HG03280 (cell line): ENCODE results near the gene BAIAP2.
"Not testable (repeated sequence)": the region's sequence is repeated elsewhere in the genome, so short reads cannot be mapped to it uniquely, and the experiment has no call there.

Experiments used
- ATAC-seq: cut with Tn5 transposase; IDR thresholded peaks from one replicate; pipeline ENCODE4 v1.9.1; 2021; ENCODE audit warnings: mild to moderate bottlenecking, moderate library complexity; ENCODE audit not compliant: unreplicated experiment

The BAIAP2 gene

DNA sequence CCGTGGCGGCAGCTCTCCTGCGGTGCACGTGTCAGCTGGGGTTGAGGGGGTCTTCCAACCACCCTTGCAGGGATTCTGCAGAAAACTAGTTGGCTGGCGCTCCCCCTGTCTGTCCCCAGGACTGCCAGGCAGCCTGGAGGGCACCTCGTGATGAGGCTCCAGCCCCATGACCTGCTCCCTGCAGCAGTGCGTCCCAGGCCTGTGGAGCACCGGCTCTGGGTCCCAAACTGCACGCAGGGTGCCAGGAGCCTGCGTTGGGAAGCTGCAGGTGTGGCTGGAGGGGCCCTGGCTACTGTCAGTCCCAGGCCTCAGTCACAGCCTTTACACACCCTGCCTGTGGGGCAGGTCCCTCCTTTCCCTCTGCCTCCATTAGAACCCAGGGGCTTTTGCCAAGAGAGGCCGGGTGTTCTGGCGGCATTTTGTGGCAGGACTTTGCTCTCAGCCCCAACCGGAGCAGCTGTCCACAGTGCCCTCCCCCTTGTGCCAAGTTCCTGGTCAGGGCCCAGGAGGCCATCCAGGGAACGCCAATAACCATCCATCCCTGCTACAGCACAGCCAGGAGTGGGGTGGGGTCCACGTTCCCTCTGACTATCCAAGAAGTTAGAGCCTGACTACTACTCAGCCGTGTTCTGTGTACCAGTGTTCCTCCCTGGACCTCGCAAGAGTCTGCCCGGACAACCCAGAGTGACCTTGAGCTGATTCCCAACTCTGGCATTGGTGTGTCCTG is 34.2 kb upstream of the BAIAP2 start:
- ATAC-seq = no peak

GRCh38 chr17:81002013-81002384 is 33.0 kb upstream of the BAIAP2 start:
- ATAC-seq = no peak

- no peak for ATAC-seq
Observed at GRCh38 chr17:81002409-81003361, 32.3 kb upstream of the BAIAP2 start.

GRCh38 chr17:81003711-81004475 is 31.1 kb upstream of the BAIAP2 start:
- ATAC-seq = no peak

DNA sequence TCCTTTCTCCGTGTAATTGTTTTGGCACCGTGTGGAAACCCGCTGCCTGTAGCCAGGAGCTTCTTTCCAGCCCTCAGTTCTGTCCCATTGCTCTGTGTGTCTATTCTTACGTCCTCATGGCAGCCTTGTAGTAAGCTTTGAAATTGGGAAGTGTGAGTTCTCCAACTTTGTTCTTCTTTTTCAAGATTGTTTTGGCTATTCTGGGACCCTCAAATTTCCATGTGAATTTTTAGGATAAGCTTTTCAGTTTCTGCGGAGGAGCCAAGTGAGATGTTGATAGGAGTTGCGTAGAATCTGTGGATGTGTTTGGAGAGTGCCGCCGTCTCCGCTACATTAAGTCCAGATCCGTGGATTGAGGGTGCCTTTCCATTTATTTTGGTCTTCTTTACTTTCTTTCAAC is 28.1 kb upstream of the BAIAP2 start:
- no peak for ATAC-seq

DNA sequence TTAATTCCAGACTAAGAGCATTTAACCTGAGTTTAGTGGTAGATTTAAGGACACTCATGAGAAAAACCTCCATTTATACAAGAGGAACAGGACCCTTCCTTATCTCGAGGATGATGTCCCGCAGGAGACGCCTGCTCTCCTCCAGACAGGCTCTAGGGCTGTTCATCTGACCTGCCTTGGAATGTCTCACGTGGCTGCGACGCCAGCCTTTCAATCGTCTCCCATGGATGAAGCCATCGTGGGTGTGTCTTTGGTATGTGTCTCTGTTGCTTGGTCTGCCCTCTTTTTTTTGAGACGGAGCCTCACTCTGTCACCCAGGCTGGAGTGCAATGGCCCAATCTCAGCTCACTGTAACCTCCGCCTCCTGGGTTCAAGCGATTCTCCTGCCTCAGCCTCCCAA is 26.8 kb upstream of the BAIAP2 start:
- ATAC-seq = no peak

- no peak for ATAC-seq
Observed at GRCh38 chr17:81009136-81009535, 25.8 kb upstream of the BAIAP2 start.

DNA sequence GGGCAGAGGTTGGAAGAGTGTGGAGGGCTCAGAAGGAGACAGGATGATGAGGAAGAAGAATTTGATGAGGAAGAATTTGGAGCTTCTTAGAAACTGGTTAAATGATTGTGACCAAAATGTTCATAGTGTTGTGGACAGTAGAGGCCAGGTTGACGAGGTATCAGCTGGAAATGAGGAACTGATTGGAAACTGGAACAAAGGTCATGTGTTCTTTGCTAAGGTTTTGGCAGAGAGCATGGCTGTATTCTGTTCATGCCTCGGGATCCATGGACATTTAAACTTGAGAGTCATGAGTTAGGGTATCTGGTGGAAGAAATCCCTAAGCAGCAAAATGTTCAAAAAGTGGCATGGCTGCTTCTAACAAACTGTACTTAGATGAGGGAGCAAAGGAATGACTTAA is 24.0 kb upstream of the BAIAP2 start:
- no peak for ATAC-seq

- ATAC-seq = no peak
Observed at GRCh38 chr17:81011951-81012350, 23.0 kb upstream of the BAIAP2 start.

- ATAC-seq = no peak
Observed at GRCh38 chr17:81012574-81013447, 22.1 kb upstream of the BAIAP2 start.

DNA sequence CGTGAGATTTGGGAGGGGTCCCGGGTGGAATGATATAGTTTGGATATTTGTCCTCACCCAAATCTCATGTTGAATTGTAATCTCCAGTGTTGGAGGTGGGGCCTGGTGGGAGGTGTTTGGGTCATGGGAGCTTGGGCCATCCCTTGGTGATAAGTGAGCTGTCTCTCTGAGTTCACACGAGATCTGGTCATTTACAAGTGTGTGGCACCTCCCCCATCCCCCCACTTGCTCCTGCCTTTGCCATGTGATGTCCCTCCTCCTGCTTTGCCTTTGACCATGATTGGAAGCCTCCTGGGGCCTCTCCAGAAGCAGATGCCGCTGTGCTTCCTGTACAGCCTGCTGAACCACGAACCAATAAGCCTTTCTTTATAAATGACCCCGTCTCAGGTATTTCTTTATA is 21.3 kb upstream of the BAIAP2 start:
- no peak for ATAC-seq

DNA sequence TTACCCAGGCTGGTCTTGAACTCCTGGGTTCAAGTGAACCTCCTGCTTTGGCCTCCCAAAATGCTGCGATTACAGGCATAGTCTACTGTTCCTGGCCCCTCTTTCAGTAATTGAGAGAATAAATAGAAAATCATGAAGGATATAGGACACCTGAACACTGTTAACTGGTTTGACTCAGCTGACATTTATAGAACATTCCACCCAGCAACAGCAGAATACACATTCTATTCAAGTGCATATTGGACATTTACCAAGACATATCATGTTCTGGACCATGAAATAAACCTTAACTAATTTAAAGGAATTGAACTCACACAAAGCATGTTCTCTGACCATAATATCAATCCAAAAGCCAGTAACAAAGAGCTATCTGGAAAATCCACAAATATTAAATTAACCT is 19.8 kb upstream of the BAIAP2 start:
- no peak for ATAC-seq

DNA sequence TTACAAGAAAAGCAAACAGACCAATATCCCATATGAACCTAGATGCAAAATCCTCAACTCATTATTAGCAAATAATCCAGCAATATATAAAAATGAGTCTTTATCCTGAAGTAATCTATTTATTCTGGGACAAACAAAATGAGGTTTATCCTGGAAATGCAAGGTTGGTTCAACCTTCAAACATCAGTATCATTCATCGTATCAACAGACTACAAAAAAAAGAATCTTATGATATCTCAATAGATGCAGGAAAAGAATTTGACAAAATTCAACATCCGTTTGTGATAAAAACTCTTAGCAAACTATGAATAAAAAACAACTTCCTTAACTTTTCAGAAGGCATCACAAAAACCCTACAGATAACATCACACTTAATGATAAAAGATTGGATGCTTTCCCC is 18.4 kb upstream of the BAIAP2 start:
- no peak for ATAC-seq

DNA sequence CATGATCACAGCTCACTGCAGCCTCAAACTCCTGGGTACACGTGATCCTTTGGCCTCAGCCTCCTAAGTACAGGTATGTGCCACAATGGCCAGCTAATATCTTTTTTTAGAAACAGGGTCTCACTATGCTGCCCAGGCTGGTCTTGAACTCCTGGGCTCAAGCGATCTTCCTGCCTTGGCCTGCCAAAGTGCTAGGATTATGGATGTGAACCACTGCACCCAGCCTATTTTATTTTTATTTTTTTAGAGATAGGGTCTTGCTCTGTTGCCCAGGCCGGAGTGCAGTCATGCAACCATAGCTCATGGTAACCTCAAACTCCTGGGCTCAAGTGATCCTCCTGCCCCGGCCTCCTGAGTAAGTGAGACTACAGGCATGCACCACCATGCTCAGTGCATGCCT is 17.6 kb upstream of the BAIAP2 start:
- ATAC-seq = not testable (repeated sequence)

DNA sequence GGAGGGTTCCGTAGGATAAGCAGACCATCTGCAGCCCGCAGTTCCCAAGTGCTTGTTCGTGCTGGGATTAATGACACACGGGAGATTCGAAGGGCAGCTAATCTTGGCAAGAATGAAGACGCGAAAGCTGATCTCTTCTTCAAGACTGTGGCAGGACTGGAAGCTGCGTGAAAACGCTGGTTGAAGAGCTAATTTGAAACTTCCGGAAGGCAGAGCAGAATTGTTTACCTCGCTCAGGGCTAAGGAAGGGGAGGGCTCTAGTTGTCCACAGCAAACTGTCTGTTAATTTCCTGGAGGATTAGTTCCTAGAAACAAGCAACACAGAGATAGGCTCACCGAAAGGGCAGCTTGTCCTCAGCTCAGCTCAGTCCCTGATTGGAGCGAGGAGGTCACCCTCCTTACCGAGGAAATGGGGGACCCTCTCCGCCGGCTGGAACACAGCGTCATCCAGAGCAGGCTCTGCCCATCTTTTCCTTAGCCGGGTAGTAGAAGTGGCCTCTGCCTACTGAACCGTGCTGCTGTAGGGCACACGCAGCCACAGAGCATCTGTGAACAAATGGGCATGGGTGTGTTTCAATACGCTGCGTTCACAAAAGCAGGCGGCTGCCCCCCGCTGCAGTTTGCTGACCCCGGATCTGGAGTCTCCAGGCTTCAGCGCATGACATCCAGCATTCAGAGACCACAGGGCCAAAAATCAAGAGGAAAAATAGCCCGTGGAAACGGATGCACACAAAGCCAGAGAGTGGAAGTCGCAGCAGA is 16.7 kb upstream of the BAIAP2 start:
- ATAC-seq = no peak

DNA sequence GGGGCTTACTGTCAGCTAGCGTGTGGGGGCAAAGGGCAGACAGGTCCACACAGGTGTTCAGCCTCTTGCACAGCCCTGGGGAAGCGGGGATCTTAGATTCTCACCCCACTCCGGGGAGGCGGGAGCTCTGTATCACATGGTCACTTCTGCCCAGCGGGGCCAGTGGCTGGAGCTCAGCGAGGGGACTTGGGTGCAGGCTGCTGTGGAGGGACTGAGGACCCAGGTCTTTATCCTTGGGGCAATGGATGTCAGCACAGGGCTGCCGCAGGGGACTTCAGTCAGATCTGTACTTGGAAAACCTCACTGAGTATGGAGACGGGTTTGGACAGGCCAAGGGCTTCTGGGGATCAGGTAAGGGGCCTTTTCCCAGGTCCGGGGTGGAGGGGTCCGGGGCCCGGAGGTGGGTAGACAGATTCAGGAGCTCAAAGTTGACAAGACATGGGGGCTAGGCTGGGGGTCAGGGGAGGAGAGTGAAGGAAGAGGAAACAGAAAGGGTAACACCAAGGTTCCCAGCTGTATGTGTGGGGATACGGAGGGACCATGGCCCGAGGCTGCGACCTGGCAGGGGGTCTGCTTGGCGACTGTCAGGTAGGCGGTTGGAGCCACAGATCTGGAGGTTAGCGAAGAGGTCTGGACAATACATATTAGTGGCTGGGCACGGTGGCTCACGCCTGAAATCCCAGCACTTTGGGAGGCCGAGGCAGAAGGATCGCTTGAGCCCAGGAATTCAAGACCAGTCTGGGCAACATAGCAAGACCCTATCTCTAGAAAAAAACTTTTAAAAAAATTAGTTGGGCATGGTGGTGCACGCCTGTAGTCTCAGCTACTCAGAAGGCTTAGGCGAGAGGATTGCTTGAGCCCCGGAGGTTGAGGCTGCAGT is 15.1 kb upstream of the BAIAP2 start:
- ATAC-seq = no peak

- ATAC-seq = no peak
Observed at GRCh38 chr17:81020443-81020766, 14.5 kb upstream of the BAIAP2 start.

DNA sequence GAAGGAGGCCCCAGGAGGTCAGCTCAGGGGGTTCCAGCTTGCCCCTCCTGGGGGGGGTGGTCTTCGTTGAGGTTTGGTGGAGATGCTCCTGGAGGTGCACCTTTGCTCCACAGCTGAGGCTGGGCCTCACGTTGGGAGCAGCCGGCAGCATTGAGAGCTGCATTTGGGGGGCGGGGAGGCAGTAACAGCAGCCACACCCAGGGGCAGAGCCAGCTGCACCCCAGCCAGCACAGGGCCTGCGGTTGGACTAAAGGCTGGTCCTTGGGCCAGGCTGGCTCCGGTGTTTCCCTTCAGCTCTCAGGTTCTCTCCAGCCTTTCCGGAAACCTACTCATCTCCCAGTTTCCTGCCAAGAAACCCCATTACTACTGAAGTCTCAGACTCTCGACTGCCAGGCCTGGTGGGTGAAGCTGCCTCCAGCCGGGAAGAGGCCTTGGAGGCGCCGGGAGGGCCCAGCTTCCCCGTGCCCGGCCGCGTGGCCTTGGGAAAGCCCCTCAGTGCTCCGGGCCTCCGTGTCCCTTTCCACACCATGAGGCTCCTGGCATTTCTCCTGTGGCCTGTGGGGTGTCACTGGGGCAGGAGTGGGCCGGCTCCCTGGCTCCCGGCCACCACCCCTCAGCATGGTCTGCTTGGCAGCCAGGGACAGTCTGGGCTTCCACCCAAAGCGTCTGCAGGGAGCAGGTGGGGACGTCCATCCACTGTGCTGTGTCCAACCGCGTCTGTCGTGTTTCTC is 14.0 kb upstream of the BAIAP2 start:
- ATAC-seq = no peak
